NB4 (cell line): ENCODE results near the gene RNF39.

Experiments used
- DNase-seq: peaks from one replicate; pipeline ENCODE4 v3.0.0; 2010; ENCODE audit warnings: low read depth
- H3K4me3 ChIP-seq: one replicate; pipeline ENCODE4 v1.5.1; 2011; ENCODE audit warnings: mild to moderate bottlenecking, low read depth, low read length, moderate library complexity
- CTCF ChIP-seq: IDR thresholded peaks from one replicate; pipeline ENCODE4 v1.5.1; 2012; ENCODE audit warnings: low read depth, low read length
- MYC ChIP-seq: IDR thresholded peaks from 2 replicates; pipeline ENCODE4 v1.6.1; 2011; ENCODE audit warnings: low read depth, low read length
- POLR2A ChIP-seq: IDR thresholded peaks from 2 replicates; pipeline ENCODE4 v1.6.1; 2011; ENCODE audit warnings: mild to moderate bottlenecking; ENCODE audit not compliant: insufficient read length; ENCODE audit errors: extremely low read depth
- TF ChIP-seq, protein P1 (sequence below): IDR thresholded peaks from 2 replicates; pipeline ENCODE4 v1.6.1; 2011; ENCODE audit warnings: low read depth, low read length

Gene RNF39

GRCh38 chr6:30102414-30102969 is 26.9 kb upstream of the RNF39 start:
- TF ChIP-seq CTCF, result no peak
- TF ChIP-seq MYC, result no peak
- TF ChIP-seq, protein P1, sequence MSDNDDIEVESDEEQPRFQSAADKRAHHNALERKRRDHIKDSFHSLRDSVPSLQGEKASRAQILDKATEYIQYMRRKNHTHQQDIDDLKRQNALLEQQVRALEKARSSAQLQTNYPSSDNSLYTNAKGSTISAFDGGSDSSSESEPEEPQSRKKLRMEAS, result no peak
- TF ChIP-seq POLR2A, result no peak
- H3K4me3 ChIP-seq, result peak overlapping the region; percentile 28
- DNase-seq, result peak; percentile 79

GRCh38 chr6:30101444-30102413 is 26.2 kb upstream of the RNF39 start:
- peak overlapping the region; percentile 47 for H3K4me3 ChIP-seq
- peak; percentile 71 for DNase-seq
- no peak for TF ChIP-seq CTCF
- TF ChIP-seq, protein P1, result no peak
- no peak for TF ChIP-seq MYC
- TF ChIP-seq POLR2A, result no peak

DNA sequence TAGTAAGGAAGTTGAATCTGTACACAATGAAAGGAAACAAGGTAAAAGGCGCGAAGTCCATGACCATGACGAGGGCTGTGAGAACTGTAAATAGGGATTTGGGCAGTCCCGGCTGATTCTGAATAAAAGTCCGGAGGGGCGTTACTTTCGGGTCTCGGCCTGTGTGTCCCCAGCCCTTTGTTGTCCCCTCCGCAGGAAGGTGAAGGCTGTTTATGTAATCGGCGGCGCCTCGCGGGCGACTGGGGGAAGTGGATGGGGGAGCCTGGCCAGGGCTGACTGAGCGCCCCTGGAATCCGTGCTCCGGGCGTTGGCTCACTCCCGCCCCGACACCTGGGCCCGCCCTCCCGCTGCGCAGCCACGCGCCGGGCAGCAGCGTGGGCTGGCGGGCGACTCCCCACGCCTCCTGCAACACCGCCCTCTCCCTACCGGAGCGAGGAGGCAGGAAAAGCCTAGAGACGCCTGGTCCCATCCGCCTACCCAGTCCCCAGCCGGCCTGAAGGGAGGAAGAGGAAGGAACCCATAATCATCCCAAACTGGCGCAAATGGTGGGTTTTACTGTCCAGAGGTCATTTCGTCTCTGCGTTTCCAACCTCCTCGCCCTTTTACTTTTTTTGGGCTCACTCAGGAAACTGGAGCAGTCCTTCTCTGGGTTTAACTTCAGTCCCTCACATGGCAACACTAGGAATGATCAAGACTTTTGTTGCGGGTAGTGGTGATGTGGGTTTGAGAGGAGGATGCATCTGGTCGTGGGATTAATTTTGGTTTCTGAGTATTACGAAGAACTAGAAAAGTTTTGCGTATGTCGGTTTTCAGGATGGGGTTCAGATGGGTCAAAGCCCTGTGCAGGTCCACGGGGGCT is 25.2 kb upstream of the RNF39 start:
- TF ChIP-seq, protein P1, result no peak
- no peak for TF ChIP-seq POLR2A
- no peak for TF ChIP-seq MYC
- TF ChIP-seq CTCF, result no peak
- H3K4me3 ChIP-seq, result no peak overlapping the region
- DNase-seq, result no peak

DNA sequence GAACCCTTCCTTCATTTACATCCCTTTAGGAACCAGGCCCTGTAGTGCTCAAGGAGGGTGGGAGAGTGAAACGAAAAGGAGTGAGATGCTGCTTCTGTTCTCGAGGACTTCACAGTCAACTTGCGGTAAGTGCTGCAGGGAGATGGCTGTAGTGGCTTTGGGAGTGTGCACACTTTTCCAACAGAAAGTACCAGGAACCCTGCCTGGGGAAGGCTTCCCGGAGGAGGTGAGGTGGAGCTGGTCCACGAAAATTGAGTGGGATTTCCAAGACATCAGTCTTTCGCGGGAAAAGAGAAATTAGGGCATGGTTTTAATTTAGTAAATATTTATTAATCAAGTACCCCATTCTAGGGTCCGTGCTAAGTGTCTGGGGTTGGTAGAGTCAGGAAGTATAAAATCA is 24.6 kb upstream of the RNF39 start:
- no peak overlapping the region for H3K4me3 ChIP-seq
- TF ChIP-seq POLR2A, result no peak
- TF ChIP-seq, protein P1, result no peak
- TF ChIP-seq MYC, result no peak
- no peak for TF ChIP-seq CTCF
- DNase-seq, result no peak

DNA sequence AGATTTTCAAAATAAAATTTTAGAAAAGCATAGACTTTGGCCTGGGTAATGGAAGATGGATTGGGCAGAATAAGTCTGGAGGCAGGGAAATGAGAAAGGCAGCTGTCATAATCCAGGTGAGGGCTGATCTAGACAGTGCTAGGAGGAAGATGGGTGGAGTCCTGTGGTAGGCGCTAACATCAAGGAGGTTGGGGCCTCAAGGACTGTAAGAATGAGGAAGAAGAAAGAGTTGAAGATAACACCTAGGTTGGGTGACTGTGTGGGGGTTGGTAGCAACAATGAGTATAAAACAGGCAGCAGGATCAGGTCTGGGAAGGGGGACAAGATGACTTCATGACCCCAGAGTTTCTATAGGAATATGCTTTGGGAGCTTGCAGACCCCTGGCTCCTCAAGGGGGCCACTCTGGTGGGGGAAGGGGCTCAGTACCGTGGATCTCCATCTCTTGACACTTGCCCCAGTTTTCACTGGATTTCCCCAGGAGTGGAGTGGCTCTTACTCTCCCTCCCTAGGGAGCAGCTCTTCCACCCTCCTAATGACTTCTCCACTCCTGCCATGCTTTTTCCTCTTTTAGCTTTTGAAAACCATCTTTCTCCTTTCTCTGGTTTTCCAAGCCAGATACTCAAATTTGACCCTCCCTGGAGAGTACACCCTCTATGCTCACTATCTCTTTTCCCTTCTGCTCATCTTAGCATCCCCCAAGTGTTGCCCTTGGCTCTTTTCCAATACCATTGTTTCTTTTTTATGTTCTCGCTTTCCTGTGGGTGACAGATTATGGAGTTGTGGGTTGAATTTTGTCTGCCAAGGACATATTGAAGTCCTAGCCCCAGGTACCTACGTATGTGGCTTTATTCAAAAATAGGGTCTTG is 22.6 kb upstream of the RNF39 start:
- H3K4me3 ChIP-seq, result no peak overlapping the region
- TF ChIP-seq, protein P1, result no peak
- TF ChIP-seq POLR2A, result no peak
- TF ChIP-seq CTCF, result no peak
- no peak for TF ChIP-seq MYC
- DNase-seq, result no peak
